NCI-H2227 (cell line): ENCODE results near the gene KMT2C.
"Not testable (repeated sequence)": the region's sequence is repeated elsewhere in the genome, so short reads cannot be mapped to it uniquely, and the experiment has no call there.

ENCODE experiments used
- DNase-seq: peaks from one replicate; lab custom pipeline; 2025; ENCODE audit not compliant: unreplicated experiment; lab: John Stamatoyannopoulos, UW

The KMT2C gene

DNA sequence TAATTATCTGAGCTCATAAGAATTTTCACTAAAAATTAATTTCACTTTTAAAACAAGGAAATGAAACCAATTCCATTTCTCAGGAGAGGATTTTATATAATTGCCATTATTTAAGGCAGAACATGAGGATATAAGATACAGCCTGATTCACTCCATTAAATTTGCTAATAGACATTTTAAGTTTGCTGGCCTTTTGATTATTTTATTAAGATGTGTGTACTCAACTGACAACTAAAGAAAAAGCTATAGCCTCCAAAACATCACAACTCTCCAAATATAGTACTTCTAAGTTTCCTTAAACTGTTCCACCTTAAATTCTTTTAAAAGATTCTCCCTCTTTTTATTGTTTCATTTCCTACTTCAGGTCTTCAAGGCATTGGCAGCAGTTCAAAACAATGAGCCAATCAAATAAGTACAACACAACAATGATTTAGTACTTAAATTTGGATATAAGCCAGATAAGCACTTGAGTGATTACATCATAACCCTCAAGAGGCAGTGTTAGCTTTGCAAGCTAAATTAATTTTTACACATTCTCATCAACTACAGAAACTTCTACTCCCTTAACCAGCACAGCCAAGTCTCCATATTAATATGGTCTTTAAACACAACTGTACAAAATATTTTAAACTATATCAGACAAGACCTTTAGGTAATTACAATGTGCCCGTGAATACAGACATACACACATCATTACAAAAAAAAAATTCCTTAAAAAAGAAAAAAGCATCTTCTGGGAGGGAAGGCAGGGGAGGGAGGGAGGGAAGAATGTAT is 121.8 kb downstream of the KMT2C start:
- peak; percentile 59 for DNase-seq

DNA sequence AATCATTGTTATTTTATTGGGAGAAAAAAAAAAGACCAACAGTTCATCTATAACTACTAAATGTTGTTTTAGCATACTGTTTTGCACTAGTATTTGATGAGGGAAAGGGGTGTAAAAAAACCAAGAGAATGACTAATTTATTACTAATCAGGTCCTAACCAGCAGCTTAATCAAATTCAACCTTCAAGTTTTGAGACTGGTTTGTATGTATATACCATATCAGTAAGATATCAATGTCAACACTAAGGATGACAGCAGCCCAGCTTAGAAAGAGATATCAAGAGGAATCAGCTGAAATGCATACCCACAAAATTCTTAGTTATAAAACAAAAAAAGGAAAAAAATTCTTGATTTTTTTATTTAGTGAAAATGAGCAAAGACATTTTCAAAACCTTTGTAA is 122.6 kb downstream of the KMT2C start:
- DNase-seq, result no peak

DNA sequence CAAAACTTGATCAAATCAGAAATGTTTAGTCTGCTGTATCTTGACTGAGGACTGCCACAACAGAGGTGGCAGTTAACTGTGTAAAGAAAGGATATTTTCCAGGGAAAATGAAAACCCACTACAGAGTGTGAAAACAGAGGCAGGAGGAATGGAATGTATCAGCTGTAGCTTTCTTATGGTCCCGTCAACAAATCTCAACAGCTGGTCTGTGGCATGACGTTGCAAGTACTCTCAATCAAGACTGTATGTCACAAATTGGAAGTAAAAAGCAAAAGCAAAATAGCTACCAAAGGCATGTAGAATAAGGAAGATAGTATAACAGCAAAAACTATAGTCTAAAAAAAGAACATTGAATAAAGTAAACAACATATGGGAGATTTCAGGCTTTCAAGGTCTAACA is 123.5 kb downstream of the KMT2C start:
- DNase-seq, result no peak

DNA sequence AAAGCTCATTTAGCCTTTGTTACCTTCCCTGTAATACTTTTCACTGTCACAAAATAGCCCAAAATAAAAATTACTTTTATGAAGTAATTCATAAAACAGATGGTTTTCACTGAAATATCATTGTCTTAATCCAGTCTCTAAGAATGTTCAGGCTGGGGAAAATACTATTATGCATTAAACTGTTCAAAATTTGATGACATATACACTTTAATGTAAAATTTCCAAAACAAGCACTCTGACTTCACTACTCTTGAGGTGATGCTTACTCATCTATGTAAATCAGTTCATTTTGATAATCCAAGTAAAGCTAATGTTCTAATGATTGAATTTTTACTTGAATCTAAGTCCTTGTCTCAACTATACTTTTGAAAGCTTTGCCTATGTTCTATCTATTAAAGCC is 127.9 kb downstream of the KMT2C start:
- no peak for DNase-seq

DNA sequence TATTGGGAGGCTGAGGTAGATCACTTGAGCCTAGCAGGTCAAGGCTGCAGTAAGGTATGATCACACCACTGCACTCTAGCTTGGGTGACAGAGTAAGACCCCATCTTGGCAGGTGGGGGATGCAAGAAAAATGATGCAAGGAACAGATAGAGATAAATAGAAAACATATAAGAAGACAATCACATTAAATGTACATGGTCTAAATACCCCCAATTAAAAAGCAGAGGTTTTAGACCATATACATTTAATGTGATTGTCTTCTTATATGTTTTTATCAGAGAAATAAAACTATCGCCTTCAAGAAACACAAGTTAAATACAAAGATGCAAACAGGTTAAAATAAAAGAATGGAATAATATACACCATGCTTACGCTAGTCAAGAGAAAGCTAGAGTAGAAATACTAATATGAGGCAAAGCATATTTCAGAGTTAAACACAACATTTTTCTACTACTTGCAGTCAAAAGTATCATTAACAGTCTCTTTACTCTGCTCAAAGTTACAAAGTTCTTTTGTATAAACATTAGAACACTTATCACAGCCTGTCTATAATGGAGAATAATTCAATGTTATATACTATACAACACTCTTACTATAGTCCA is 136.2 kb downstream of the KMT2C start:
- not testable (repeated sequence) for DNase-seq

DNA sequence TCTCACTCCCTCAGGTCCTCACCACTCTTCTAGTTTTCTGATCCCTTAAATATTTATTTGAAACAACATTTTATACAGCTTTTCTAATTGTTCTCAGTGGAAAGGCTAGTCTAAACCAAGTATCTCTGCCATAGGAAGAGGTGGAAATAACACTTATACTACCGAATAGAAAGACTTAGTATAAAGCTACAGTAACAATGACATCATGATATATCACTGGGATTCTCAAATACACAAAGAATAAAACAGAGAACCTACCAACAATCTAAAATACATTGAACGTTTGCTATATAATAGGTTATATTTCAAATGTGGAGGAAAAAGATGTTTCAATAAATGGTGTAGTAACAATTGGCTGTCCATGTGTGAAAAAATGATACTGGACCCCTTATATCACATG is 142.9 kb downstream of the KMT2C start:
- no peak for DNase-seq

DNA sequence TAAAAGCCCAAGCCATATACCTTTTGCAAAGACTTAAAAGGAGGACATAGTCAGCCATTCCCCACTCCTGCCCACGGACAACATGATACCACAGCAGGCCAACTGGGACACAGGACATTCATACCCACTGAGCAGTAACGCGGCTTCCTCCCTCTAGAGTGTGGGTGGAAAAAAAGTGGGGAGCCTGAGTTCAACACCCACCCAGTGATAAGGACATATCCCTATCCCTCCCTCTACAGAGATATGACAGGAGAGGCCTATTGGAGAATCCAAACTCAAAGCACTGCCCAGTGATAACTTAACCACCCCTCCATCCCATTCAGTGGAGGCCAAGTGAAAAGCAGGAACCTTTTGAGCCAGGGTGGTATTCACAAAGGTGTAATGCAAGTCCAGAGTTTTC is 148.8 kb downstream of the KMT2C start:
- not testable (repeated sequence) for DNase-seq

DNA sequence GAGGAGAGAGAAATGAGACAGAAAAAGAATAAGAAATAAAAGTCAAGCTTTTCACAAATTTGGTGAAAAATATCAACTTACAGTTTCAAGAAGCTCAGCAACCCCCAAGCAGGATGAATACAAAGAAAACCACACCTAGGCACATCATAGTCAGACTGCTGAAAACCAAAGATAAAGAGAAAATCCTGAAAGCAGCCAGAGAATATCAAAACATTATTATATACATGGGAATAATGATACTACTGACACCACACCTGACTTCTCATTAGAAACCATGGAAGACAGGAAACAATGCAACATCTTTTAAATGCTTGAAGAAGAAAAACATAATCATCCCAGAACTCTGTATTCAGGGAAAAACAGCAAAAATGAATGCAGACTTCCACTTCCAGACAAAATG is 149.6 kb downstream of the KMT2C start:
- DNase-seq, result not testable (repeated sequence)

DNA sequence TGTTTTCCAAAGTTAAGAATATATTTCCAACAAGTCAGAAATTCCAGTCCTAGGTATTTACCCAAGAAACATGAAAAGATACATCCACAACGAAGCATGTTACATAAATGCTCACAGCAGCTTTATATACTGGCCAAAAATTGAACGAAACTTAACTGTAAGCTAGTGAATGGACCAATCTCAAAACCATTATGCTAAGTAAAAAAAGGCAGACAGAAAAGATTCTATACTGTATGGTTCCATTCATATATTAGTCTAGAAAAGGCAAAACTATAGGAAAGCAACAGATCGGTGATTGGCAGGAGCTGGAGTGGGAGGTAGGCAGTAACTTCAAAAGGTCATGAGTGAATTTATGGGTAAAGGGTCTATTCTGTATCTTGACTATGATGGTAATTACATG is 150.8 kb downstream of the KMT2C start:
- DNase-seq, result not testable (repeated sequence)

DNA sequence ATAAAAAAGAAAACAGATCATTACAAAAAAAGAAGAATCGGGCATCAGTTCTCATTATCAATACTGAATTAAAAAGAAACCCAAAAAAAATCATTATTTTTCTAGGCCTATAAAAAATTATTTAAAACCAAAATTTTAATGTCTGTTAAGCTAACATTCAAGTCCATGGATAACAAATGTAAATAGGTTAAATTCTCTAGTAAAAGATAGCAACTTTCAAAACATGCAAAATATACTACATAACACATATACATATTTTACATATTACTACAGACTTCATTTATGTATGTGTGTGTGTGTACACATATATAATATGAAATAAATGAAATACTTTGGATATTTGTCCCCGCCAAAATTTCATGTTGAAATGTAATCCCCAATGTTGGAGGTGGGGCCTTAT is 158.1 kb downstream of the KMT2C start:
- not testable (repeated sequence) for DNase-seq

DNA sequence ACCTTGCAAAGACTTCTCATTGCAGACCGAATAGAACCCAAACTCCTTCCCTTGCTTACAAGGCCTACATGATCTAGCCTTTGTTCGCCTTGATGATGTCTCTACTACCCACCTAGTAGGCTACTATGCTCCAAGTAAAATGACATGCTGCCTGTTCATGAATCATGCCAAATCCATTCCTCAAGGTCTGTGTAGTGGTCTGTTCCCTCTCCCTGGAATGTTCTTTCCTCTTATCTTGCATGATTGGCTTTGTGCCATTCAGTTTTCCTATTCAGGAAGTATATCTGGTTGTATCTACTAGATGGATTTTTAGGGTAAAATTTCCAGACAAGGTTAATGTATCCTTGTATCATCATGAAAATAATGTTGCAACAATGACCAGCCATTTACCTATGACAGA is 165.4 kb downstream of the KMT2C start:
- not testable (repeated sequence) for DNase-seq

DNA sequence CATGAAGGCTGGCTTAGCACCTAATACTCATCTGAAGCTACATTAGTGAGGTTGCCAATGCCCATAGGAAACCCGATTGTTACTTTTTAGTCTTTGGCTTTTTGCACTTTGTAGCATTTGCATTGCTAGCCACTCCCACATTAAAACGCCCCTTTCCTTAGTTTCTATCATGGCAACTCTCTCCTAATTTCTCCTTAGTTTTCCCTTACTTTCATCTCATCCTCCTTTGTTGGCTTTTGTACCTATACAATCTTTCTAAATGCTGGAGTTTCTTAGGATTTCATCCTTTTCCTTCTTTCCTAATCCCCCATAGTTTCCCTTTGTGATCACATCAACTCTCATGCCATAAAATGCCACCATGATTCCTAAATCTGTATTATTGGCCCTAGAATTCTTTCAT is 168.9 kb downstream of the KMT2C start:
- not testable (repeated sequence) for DNase-seq

DNA sequence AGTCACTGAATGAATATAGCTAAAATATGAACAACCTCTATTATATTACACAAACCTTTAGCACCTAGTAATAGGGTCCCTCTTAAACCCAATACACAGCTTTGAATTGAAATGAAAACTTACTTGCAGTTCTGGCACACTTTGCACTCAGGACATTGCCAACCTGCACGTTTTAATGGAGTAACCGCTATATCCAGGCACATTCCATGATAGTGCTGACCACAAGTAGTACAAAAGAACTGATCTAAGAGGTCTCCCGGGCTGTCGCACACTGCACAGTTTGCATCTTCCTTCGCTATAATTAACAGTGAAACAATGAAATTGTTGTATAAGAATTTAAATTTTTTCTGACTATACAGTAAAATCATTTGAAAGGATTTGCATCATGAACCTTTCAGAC is 170.9 kb downstream of the KMT2C start:
- not testable (repeated sequence) for DNase-seq

DNA sequence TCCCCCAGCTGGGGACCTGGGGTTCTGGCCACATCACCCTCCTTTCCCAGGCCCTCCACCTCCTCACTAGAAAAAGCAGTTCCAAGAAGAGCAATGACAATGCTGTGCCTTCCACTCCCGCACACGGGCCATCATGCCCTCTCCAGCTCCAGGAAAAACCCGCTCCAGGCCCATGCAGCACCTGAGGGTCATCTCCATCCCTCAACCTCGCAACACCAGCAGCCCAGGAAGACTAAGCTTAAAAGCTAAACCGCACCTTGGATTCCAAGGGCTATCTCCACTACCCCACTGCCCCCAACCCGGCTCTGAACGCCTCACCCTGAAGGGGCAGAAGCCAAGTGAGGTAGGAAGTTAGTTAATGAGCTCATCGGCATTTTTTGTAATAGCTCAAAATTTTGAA is 173.7 kb downstream of the KMT2C start:
- DNase-seq, result not testable (repeated sequence)

DNA sequence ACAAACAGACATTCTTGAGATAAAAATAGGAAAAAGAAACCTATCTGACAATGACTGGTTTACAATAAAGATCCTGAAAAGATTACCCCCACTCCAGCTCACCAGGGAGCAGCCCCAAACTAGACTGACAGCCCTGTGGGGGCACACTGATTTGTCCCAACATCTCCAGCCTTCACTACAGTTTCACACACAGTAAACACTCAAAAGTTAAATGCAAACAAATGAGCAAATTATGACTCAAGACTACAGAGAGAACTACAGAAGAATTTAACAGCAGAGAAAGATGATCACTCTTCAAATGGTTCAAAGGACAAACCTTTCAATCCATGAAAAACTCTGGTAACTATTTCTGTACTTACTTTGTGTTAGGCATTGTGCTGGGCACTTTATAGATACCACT is 176.2 kb downstream of the KMT2C start:
- DNase-seq, result not testable (repeated sequence)

DNA sequence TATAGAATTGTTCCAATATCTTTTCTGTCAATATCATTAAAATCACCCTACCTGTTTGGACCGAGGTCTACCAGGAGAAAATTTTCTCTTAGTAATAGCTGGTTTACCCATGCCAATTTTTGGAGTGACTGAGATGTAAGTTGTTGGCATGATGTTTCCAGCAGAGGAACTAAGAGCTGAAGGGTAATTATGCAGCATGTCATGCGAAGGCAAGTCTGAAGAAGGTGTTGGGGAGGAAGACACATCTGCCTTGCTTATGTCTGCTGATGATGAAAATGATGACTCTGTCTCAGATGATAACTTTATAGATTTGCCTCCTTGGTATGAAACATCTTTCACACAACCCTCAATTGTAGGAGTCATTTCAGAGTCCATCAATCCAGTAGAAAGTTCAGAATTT is 188.0 kb downstream of the KMT2C start:
- DNase-seq, result not testable (repeated sequence)

DNA sequence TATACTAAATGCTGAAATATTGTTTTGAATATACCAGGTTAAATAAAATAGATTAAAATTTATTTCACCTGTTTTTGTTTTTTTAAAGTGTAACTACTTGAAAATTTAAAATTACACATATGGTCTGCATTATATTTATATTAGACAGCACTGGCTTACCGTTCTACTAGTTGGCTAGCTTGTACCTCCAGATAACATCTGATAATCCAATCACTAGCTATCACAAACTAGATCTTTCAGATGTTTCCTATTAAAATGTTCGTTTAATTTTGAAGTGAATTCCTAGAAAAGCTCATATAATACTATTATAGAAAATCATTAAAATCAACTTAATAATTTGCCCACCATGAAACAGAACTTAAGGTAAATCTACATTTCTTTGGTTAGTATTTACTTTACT is 190.4 kb downstream of the KMT2C start:
- DNase-seq, result not testable (repeated sequence)

DNA sequence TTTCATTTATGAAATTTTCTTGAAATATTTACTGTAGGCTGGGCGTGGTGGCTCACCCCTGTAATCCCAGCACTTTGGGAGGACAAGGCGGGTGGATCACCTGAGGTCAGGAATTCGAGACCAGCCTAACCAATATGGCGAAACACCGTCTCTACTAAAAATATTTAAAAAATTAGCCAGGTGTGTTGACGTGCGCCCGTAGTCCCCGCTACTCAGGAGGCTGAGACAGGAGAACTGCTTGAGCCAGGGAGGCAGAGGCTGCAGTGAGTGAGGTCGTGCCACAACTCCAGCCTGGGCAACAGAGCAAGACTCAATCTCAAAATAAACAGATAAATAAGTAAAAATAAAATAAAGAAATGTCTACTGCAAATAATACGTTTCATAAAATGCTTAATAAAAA is 192.3 kb downstream of the KMT2C start:
- DNase-seq, result not testable (repeated sequence)

DNA sequence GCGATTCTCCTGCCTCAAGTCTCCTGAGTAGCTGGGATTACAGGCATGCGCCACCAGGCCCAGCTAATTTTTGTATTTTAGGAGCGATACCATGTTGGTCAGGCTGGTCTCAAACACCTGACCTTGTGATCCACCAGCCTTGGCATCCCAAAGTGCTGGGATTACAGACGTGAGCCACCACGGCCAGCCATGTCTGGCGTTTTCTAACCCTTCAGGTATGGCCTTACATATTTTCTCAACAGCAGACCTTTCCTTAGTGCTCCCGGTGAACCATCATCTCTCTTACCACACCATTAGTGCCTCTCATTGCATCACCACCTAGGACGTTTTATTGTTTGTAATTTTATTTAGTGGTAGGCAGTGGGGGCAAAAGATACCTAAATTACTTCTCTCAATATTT is 194.5 kb downstream of the KMT2C start:
- not testable (repeated sequence) for DNase-seq

DNA sequence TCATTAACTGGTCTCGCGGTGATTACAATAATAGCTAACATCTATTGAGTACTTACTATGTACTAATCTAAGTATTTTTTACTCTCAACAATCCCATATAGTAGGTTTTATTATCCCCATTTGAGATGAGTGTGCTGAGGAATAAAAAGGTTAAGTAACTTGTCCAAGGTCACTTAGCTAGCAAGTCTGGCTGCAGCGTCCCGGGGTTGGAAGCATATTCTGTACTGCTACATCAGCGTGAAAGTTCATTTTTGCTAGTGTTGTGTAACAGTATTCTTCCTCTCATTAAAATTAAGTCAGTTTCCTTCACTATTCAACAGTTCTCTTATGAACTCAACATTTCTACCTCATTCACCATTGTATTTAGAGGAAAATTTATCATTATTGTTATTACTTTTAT is 199.5 kb downstream of the KMT2C start:
- DNase-seq, result not testable (repeated sequence)

DNA sequence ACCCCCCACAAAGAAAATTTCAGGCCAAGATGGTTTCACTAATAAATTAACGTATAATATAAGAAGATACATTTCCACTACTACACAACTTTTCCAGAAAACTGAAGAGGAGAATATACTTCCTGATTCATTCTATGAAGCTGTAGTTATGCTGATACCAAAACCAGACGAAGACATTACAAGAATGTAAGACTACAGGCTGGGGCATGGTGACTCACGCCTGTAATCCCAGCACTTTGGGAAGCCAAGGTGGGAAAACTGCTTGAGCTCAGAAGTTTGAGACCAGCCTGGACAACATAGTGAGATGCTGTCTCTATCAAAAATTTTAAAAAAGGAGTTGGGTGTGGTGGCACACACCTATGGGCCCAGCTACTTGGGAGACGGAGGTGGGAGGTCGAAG is 201.4 kb downstream of the KMT2C start:
- DNase-seq, result not testable (repeated sequence)

DNA sequence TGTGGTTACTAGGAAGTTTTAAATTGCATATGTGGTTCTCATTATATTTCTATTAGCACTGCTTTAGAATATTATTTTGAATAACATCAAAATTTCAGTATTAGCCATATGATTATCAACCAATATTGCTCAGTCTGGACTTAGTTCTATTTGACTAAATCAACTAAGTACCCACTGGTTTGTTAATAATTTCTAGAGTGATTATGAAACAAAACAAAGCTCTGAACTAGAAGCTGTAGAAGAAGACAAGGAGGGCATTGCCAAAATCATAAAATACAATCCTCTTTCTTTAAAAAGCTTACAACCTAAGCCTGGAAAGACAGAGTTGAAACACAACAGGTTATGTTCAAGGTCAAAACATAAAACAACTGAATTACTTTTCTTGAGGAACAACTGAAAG is 204.7 kb downstream of the KMT2C start:
- DNase-seq, result no peak

DNA sequence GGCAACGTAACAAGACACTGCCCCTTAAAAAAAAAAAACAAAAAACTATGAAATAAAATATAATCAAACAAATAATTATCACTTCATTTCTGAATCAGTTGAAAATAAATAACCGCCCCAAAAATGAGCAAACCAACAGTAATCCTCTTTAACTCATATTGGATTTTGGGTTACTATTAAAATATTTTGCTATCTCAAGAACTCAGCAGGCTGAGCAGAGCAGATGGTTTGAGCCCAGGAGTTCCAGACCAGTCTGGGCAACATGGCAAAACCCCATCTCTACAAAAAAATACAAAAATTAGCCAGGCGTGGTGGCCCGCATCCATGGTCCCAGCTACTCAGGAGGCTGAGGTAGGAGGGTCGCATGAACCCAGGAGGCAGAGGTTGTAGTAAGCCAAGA is 216.2 kb downstream of the KMT2C start:
- DNase-seq, result not testable (repeated sequence)
